ENCODE results near the gene MANSC1.
A peak's percentile ranks its signal among the peaks of the same experiment; 100 is the strongest.

Gene MANSC1

GRCh38 chr12:12331244-12331771 lies 18.7 kb downstream of the MANSC1 start:
- H3K4me3 ChIP-seq (ENCODE audit: low read depth, low read length), result no peak overlapping the region
- no peaks in the 10 kb centered on the region for H3K9me3 ChIP-seq (ENCODE audit: control insufficient read depth, insufficient read depth, low read depth, low read length)
- ChIA-PET POLR2A (no interaction called here), CTCF (interaction anchor here (3.4 kb wide), 1 partner anchor 298 kb away, joined by 13 read pairs; no protein-coding TSS in a partner anchor)
- no peak overlapping the region for H3K27ac ChIP-seq (ENCODE audit: extremely low read depth, low read depth, low read length)
- H3K36me3 ChIP-seq (ENCODE audit: control insufficient read depth in 2 of 2, insufficient read depth in 1 of 2, low read length in 2 of 2), result no peaks in the 10 kb centered on the region; a peak in 1 of 3 replicates
- TF ChIP-seq ZNF223 (tag by site-specific recombination; IDR thresholded peaks at IDR 0.05) (no peak), EGR2 (tag by site-specific recombination; IDR thresholded peaks at IDR 0.05; ENCODE audit: low read depth) (peak; percentile 90), ZIC2 (tag by site-specific recombination; IDR thresholded peaks at IDR 0.05) (peak; percentile 59), ZNF624 (tag by site-specific recombination; IDR thresholded peaks at IDR 0.05) (no peak), ZNF549 (tag by site-specific recombination; IDR thresholded peaks at IDR 0.05) (no peak), ZNF645 (tag by site-specific recombination; IDR thresholded peaks at IDR 0.05) (no peak), MEIS1 (CRISPR knock-in tag; IDR thresholded peaks at IDR 0.05; ENCODE audit: borderline replicate concordance) (no peak), OSR2 (tag by site-specific recombination; IDR thresholded peaks at IDR 0.05) (no peak), ZFHX2 (tag by site-specific recombination; conservative IDR thresholded peaks at IDR 0.05) (peak; percentile 89), ZNF184 (tag by site-specific recombination; IDR thresholded peaks at IDR 0.05) (no peak)
- H3K4me1 ChIP-seq (ENCODE audit: control insufficient read depth, insufficient read depth, low read length), result peaks cover 12% of the 10 kb centered on the region

- Histone ChIP-seq H3K9me3 (ENCODE audit: control insufficient read depth, insufficient read depth, low read depth, low read length) (no peaks in the 10 kb centered on the region), H3K4me1 (ENCODE audit: control insufficient read depth, insufficient read depth, low read length) (peaks cover 2% of the 10 kb centered on the region; the same call in 1 of the 2 replicates), H3K4me3 (ENCODE audit: low read depth, low read length) (no peak overlapping the region), H3K27ac (ENCODE audit: extremely low read depth, low read depth, low read length) (no peak overlapping the region), H3K36me3 (ENCODE audit: control insufficient read depth in 2 of 2, insufficient read depth in 1 of 2, low read length in 2 of 2) (no peaks in the 10 kb centered on the region; a peak in 1 of 3 replicates)
- CTCF ChIA-PET, result interaction anchor here (0.6 to 5.4 kb wide), 36 partner anchors 8 to 1087 kb away, joined by 3 to 40 read pairs (median 4); partner anchors contain the start of gene MANSC1
- POLR2A ChIA-PET, result interaction anchor here (2.3 kb wide), 1 partner anchor 61 kb away, joined by 12 read pairs; the partner anchor contains the start of gene LRP6
- TF ChIP-seq ZBTB48 (tag by site-specific recombination; IDR thresholded peaks at IDR 0.05) (no peak), ZNF292 (tag by site-specific recombination; IDR thresholded peaks at IDR 0.05; ENCODE audit: borderline replicate concordance, low read depth) (no peak), MYNN (tag by site-specific recombination; IDR thresholded peaks at IDR 0.05; ENCODE audit: borderline replicate concordance) (no peak), ZNF701 (tag by site-specific recombination; IDR thresholded peaks at IDR 0.05) (no peak), ZNF354C (tag by site-specific recombination; IDR thresholded peaks at IDR 0.05; ENCODE audit: borderline replicate concordance, low read depth) (no peak), ZNF707 (tag by site-specific recombination; IDR thresholded peaks at IDR 0.05) (no peak), TRIM28 (IDR thresholded peaks at IDR 0.05; ENCODE audit: borderline replicate concordance, low read length) (no peak), ZFHX2 (tag by site-specific recombination; conservative IDR thresholded peaks at IDR 0.05) (no peak), ZBTB26 (tag by site-specific recombination; optimal IDR thresholded peaks at IDR 0.05) (no peak), ZNF394 (tag by site-specific recombination; IDR thresholded peaks at IDR 0.05; ENCODE audit: borderline replicate concordance) (0 out of 2 replicates have a peak, but pooled peaks have one; percentile 20), ZNF133 (tag by site-specific recombination; IDR thresholded peaks at IDR 0.05) (no peak), ZNF513 (tag by site-specific recombination; IDR thresholded peaks at IDR 0.05) (peak; percentile 79), ZNF518A (tag by site-specific recombination; conservative IDR thresholded peaks at IDR 0.05; ENCODE audit: low read depth) (peak; percentile 34; the same call in 1 of the 2 replicates), ZBTB44 (tag by site-specific recombination; IDR thresholded peaks at IDR 0.05) (0 out of 2 replicates have a peak, but pooled peaks have one; percentile 31)
Measured at GRCh38 chr12:12327802-12328201, 22.2 kb downstream of the MANSC1 start.

Measured in HEK293 (cell line).